NB4 (cell line): ENCODE data around the gene PRR29.

Experiments
- MAX ChIP-seq: IDR thresholded peaks from 2 replicates; pipeline ENCODE4 v1.6.1; 2011; ENCODE audit warnings: low read depth, low read length
- MYC ChIP-seq: IDR thresholded peaks from 2 replicates; pipeline ENCODE4 v1.6.1; 2011; ENCODE audit warnings: low read depth, low read length
- POLR2A ChIP-seq: IDR thresholded peaks from 2 replicates; pipeline ENCODE4 v1.6.1; 2011; ENCODE audit warnings: mild to moderate bottlenecking; ENCODE audit not compliant: insufficient read length; ENCODE audit errors: extremely low read depth
- TF ChIP-seq, protein P1 (sequence below): IDR thresholded peaks from one replicate; pipeline ENCODE4 v1.5.1; 2012; ENCODE audit warnings: low read depth, low read length

DNA sequence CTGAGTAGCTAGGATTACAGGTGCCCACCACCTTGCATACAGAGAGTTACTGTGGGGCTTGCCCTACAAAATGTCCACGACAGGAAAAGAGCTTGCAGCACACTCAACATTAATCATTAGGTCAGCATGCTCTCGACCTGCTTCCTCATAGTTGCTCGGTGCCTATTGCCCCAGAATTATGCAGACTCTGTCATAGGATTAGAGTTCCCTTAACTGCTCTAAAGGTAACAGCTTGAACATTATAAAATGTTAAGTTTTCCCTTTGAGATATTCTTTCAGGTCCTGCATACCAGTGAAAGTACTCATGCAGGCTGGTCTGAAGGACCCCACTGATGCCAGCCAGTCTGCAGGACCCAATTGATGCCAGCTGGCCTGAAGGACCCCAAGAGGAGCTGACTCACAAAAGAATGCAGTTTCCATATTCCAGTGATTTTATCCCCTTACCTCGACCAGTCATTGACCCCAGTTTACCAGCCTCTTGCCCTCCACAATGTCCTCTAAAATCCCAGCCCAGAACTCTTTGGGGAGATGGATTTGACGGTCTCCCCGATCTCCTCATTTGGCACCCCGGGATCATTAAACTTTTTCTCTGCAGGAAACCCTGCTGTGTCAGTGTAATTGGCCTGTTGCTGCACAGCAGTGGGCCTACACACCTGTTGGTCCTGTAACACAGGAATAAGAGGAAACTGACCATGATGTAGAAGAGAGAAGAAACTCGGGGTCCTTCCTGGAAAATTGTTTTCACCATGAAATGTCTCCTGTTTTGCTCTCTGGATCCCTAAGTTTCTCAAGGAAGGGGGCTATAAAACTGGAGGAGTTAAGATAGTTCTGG, 11.6 kb downstream of the PRR29 start:
- TF ChIP-seq POLR2A = no peak
- TF ChIP-seq, protein P1, sequence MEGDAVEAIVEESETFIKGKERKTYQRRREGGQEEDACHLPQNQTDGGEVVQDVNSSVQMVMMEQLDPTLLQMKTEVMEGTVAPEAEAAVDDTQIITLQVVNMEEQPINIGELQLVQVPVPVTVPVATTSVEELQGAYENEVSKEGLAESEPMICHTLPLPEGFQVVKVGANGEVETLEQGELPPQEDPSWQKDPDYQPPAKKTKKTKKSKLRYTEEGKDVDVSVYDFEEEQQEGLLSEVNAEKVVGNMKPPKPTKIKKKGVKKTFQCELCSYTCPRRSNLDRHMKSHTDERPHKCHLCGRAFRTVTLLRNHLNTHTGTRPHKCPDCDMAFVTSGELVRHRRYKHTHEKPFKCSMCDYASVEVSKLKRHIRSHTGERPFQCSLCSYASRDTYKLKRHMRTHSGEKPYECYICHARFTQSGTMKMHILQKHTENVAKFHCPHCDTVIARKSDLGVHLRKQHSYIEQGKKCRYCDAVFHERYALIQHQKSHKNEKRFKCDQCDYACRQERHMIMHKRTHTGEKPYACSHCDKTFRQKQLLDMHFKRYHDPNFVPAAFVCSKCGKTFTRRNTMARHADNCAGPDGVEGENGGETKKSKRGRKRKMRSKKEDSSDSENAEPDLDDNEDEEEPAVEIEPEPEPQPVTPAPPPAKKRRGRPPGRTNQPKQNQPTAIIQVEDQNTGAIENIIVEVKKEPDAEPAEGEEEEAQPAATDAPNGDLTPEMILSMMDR = no peak
- no peak for TF ChIP-seq MAX
- TF ChIP-seq MYC = no peak
